Measurements from ENCODE around the gene TNNI2. TPM values are rescaled to one million over a fixed set of nuclear protein-coding genes. Genes with fewer than 3 reads are reported as not detected.
A peak's percentile ranks its signal among the peaks of the same experiment; 100 is the strongest.

The TNNI2 gene
- polyA plus RNA-seq, 1 donor (not counting 4 experiments of a cell fraction or from before 2014, with no cell fraction given), result 10.7 TPM

DNA sequence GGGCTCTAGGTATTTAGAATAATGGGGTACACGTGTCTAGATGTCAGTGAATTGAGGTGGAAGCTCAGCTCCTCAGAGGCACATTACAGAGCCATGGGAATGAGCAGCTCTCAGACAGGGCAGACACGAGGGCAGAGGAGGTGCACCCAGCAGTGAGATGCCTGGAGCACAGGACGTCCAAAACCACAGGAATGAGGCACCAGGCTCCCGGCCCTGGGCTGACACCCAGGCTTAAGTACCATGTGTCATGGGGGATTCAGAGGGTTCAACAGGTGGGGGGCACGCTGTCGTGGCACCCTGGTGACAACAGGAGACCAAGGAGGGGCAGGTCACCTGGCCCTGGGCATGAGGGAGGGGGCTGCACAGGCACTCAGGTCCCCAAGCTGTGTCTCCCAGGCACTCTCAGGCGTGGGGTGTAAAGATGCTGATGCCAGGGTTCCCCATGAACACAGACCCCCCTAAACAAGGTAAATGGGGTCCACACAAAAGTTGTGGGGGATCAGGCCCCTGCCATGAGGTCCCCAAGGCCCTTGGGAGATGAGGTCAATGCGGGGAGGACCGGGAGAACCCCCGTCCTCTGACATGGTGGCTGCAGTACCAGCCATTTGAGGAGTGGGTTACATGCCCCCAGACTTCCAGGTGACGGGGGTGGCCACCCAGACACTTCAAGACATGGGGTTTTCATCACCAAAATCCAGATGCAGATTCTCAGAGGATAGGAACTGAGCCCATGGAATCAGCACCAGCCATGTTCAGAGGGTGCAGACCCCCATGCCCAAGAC is 9.6 kb upstream of the TNNI2 start:
- H3K9me1 ChIP-seq (ENCODE audit: control insufficient read depth, extremely low read depth, insufficient read depth, low read length), result peaks cover 2% of the 10 kb centered on the region
- H3K4me1 ChIP-seq (ENCODE audit: control insufficient read depth, extremely low read depth, insufficient read depth, low read length), result peaks cover 75% of the 10 kb centered on the region
- no peaks in the 10 kb centered on the region for H3K9me3 ChIP-seq (ENCODE audit: control insufficient read depth, low read depth, low read length)
- H2AFZ ChIP-seq (ENCODE audit: control insufficient read depth, low read length), result no peak overlapping the region
- H3K27ac ChIP-seq (ENCODE audit: control insufficient read depth, insufficient read depth, low read length), result peak overlapping the region; percentile 7
- TF ChIP-seq, protein P1, sequence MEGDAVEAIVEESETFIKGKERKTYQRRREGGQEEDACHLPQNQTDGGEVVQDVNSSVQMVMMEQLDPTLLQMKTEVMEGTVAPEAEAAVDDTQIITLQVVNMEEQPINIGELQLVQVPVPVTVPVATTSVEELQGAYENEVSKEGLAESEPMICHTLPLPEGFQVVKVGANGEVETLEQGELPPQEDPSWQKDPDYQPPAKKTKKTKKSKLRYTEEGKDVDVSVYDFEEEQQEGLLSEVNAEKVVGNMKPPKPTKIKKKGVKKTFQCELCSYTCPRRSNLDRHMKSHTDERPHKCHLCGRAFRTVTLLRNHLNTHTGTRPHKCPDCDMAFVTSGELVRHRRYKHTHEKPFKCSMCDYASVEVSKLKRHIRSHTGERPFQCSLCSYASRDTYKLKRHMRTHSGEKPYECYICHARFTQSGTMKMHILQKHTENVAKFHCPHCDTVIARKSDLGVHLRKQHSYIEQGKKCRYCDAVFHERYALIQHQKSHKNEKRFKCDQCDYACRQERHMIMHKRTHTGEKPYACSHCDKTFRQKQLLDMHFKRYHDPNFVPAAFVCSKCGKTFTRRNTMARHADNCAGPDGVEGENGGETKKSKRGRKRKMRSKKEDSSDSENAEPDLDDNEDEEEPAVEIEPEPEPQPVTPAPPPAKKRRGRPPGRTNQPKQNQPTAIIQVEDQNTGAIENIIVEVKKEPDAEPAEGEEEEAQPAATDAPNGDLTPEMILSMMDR (optimal IDR thresholded peaks at IDR 0.05 in 1 of 3, IDR thresholded peaks at IDR 0.05 in 1 of 3, conservative IDR thresholded peaks at IDR 0.05 in 1 of 3; ENCODE audit: extremely low read depth in 1 of 3, insufficient read depth in 2 of 3, low read length in 3 of 3), result no peak
- TF ChIP-seq EZH2 (IDR thresholded peaks at IDR 0.05; ENCODE audit: low read length), result no peak
- no peaks in the 10 kb centered on the region for H3K79me2 ChIP-seq (ENCODE audit: control insufficient read depth, insufficient read depth, low read length)
- dilution Hi-C loops (cut with MboI; ENCODE audit: extremely low pct_ligation_motif_present, low sequenced_read_pairs), result no loop called here
- no peak for DNase-seq (ENCODE audit: low read depth, low spot score)
- no peak overlapping the region for H3K4me3 ChIP-seq (ENCODE audit: control insufficient read depth in 2 of 3, extremely low read depth in 1 of 3, insufficient read depth in 2 of 3, low read depth in 1 of 3, low read length in 3 of 3)
- H3K9ac ChIP-seq (ENCODE audit: control insufficient read depth, extremely low read depth, insufficient read depth, low read length), result peak overlapping the region; percentile 20
- FAIRE-seq, result peak; percentile 99
- H4K20me1 ChIP-seq (ENCODE audit: control insufficient read depth, extremely low read depth, insufficient read depth, low read length), result no peaks in the 10 kb centered on the region
- no peaks in the 10 kb centered on the region for H3K27me3 ChIP-seq (ENCODE audit: control insufficient read depth, extremely low read depth, insufficient read depth, low read length)
- H3K4me2 ChIP-seq (ENCODE audit: control insufficient read depth, extremely low read depth, insufficient read depth, low read depth, low read length), result peak overlapping the region; percentile 2
- H3K36me3 ChIP-seq (ENCODE audit: control insufficient read depth in 2 of 2, extremely low read depth in 1 of 2, insufficient read depth in 2 of 2, low read length in 2 of 2), result no peaks in the 10 kb centered on the region

DNA sequence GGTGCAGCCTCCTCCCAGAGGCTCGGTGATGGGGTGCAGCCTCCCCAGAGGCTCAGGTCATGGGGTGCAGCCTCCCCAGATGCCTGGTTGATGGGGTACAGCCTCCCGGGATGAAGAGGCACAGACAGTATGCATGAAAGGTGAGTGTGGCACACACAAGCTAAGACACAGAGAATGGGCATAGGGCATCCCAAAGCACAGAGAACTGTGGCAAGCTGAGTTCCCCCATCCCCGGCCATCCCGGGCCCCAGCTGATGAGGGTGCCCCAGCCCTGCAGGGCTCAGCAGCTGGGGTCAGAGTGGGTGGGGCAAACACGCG is 8.8 kb upstream of the TNNI2 start:
- dilution Hi-C loops (cut with MboI; ENCODE audit: extremely low pct_ligation_motif_present, low sequenced_read_pairs), result no loop called here
- Histone ChIP-seq H3K9ac (ENCODE audit: control insufficient read depth, extremely low read depth, insufficient read depth, low read length) (peak overlapping the region; percentile 61), H3K27me3 (ENCODE audit: control insufficient read depth, extremely low read depth, insufficient read depth, low read length) (no peaks in the 10 kb centered on the region), H3K4me2 (ENCODE audit: control insufficient read depth, extremely low read depth, insufficient read depth, low read depth, low read length) (peak overlapping the region; percentile 70), H3K27ac (ENCODE audit: control insufficient read depth, insufficient read depth, low read length) (peak overlapping the region; percentile 84), H2AFZ (ENCODE audit: control insufficient read depth, low read length) (no peak overlapping the region), H3K36me3 (ENCODE audit: control insufficient read depth in 2 of 2, extremely low read depth in 1 of 2, insufficient read depth in 2 of 2, low read length in 2 of 2) (no peaks in the 10 kb centered on the region), H3K4me1 (ENCODE audit: control insufficient read depth, extremely low read depth, insufficient read depth, low read length) (peaks cover 82% of the 10 kb centered on the region), H4K20me1 (ENCODE audit: control insufficient read depth, extremely low read depth, insufficient read depth, low read length) (no peaks in the 10 kb centered on the region), H3K4me3 (ENCODE audit: control insufficient read depth in 2 of 3, extremely low read depth in 1 of 3, insufficient read depth in 2 of 3, low read depth in 1 of 3, low read length in 3 of 3) (no peak overlapping the region), H3K79me2 (ENCODE audit: control insufficient read depth, insufficient read depth, low read length) (peaks cover 5% of the 10 kb centered on the region), H3K9me3 (ENCODE audit: control insufficient read depth, low read depth, low read length) (no peaks in the 10 kb centered on the region), H3K9me1 (ENCODE audit: control insufficient read depth, extremely low read depth, insufficient read depth, low read length) (peaks cover 2% of the 10 kb centered on the region)
- FAIRE-seq (no peak), DNase-seq (ENCODE audit: low read depth, low spot score) (no peak)
- TF ChIP-seq, protein P1 (optimal IDR thresholded peaks at IDR 0.05 in 1 of 3, IDR thresholded peaks at IDR 0.05 in 1 of 3, conservative IDR thresholded peaks at IDR 0.05 in 1 of 3; ENCODE audit: extremely low read depth in 1 of 3, insufficient read depth in 2 of 3, low read length in 3 of 3), result no peak
- no peak for TF ChIP-seq EZH2 (IDR thresholded peaks at IDR 0.05; ENCODE audit: low read length)
